HG03558 (cell line): ENCODE data around the gene NPB.

Experiments used
- ATAC-seq: cut with Tn5 transposase; IDR thresholded peaks from one replicate; pipeline ENCODE4 v1.9.1; 2021; ENCODE audit warnings: moderate number of reproducible peaks; ENCODE audit not compliant: unreplicated experiment; ENCODE audit errors: extremely low read depth

Gene NPB

DNA sequence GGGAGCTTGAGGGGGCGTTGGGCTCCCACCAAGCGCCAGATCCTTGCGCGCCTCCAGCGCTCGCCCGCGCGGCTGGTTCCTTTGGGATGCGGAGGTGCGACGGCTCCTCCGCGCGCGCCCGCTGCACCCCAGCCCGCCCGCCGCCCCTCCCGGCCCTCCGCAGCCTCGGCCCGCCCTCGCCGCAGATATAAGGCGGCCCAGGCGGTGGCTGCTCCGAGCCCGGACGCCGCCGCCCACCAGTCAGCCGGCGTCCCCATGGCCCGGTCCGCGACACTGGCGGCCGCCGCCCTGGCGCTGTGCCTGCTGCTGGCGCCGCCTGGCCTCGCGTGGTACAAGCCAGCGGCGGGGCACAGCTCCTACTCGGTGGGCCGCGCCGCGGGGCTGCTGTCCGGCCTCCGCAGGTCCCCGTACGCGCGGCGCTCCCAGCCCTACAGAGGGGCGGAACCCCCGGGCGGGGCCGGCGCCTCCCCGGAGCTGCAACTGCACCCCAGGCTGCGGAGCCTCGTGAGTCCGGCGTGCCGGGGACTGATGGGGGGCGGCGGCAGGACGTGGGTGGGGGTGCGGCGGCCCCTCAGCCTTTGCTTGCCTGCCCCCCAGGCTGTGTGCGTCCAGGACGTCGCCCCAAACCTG, at the start of gene NPB:
NPB (plus strand) TSS at position 216 of the 630 bp plus-strand sequence; CDS start at position 256, 40 bp downstream.
- ATAC-seq = no peak

DNA sequence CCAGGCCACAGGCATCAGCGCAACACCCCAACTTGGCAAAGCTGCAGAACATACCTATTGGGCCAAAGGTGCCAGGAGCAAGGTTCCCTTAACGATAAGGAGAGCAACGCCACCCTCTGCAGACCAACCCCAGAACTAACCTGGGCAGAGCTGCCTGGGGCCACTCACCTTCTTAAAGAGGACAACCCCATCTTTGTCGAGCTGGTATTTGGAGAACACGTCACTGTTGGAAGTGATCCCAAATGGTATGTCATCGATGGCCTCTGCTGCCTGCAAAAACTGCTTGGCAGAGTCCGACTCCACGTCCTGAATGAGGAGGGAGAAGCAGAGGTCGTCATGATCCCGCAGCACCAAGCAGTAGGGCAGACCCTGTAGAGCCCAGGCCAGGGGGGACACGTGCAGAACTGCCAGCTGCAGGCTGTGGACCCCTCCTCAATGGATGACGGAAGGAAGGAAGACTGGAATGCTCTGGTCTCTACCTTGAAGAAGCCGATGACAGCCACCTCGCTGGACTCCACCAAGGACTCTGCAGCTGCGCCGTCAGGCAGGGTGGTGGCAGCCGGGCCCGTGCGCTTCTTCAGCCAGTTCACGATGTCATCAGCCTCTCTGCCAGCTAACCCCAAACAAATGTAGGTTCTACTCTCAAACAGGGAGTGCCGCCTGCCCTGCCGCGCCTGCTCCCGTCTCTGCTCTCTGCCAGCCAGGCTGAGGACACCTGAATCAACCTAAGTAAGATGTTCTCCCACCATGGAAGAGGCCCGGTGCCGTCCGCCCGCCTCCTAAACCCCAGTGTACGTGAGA, 46.9 kb upstream of the NPB start:
- ATAC-seq = no peak

DNA sequence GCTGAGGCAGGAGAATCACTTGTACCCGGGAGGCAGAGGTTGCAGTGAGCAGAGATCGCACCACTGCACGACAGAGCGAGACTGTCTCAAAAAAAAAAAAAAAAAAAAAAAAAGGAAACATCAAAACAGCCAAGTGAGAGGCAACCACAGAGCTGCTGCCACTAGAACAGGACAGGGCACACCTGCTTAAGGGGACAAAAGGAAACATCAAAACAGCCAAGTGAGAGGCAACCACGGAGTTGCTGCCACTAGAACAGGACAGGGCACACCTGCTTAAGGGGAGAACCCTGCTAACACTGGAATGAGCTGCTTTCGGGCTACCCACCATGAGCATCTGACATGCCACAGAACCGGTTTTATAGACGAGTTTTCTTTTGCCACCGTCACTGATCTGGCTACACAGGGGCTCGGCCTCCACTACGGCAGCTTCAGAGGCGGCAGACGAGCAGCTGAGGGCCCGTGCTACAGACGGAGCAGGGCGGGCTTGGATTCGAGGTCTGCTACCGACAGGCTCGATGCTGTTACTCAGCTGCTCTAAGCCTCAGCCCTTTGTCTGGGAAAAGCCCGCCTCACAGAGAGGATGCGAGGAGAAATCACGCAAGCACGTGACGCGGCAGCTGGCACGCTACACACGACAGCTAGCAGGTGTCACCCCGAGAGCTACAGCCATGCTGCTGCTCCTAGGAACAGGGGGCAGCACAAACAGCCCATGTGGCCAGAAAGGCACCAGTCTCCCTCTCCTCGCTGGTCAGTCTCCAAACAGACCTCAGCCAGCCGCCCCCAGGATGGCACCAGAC, 43.7 kb upstream of the NPB start:
- no peak for ATAC-seq

DNA sequence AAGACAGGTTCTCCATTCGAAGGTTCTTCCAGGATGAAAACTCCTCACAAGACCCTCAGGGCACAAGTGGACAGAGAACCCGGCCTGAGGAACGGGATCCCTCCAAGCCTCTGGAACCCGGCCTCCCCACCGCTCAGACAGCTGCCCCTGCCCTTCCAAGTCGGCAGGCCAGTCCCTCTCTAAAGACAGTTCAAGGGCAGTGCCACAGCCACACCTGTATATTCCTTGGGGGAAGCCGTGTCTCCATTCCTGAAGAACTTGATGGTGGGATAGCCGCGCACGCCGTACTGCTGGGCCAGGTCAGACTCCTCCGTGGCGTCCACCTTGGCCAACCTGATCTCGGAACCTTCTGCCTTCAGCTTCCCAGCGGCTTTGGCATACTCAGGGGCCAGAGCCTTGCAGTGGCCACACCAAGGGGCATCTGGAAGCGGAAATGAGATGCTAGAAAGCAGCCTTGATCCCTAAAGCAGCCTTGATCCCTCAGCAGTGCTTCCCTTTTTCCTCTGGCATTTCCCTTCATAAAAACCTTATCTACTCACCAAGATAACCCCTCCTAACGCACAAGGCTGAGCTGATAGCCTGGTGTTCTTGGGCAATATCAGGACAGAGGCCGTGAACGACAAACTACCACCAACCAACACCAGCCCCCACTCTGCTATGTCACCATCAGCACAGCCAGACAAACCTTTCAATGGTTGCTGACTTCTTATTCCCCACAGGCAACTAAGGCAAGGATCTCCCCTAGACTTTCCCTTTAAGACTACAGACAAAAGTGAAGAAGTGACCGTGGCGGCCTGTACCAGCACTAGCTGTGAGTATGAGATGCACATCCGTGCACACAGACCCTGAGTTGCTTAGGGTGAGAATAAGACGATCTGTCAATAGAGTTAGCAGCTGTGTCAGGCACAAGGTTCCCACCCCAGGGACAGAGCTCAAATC, 42.8 kb upstream of the NPB start:
- ATAC-seq = no peak

DNA sequence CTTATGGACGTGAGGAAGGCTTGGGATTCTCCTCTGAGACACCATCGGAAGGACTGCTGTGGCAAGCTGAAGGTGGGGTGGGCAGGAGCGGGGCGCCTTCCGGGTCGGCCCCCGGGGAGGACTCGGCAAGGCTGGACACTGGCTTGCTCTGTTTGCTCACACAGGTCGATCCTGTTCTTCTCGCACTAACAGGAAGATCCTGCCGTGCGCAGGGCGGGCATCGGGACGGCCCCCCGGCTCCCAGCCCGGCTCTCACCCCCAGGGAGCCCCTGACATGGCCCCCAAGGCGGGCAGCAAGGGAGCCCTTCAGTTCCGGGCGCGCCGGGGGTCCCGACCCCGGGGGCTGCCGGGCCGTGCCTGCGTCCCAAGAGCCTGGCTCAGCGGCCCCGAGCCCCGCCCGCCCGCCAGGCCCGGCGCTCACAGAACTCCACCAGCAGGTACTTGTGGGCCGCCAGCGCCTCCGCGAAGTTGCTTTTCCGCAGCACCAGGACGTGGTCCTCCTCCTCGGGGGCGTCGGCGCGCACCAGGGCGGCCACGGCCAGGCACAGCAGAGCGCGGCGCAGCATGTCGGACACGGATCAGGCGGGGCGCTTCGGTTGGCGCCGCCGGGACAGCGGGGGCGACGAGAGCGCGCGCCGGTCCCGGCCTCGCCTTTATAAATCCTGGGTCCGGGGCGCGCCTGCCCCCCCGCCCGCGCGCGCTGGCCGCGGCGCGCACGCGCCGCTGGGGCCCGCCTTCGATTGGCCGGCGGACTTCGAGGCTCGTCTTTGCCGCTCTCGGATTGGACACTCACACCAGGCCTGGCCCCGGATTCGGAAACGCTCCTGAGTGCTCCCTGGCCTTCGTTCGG, 41.9 kb upstream of the NPB start, which contains the start of gene P4HB:
P4HB (minus strand) TSS at position 630 of the 850 bp plus-strand sequence; CDS start at position 566, 64 bp downstream.
- ATAC-seq = no peak

DNA sequence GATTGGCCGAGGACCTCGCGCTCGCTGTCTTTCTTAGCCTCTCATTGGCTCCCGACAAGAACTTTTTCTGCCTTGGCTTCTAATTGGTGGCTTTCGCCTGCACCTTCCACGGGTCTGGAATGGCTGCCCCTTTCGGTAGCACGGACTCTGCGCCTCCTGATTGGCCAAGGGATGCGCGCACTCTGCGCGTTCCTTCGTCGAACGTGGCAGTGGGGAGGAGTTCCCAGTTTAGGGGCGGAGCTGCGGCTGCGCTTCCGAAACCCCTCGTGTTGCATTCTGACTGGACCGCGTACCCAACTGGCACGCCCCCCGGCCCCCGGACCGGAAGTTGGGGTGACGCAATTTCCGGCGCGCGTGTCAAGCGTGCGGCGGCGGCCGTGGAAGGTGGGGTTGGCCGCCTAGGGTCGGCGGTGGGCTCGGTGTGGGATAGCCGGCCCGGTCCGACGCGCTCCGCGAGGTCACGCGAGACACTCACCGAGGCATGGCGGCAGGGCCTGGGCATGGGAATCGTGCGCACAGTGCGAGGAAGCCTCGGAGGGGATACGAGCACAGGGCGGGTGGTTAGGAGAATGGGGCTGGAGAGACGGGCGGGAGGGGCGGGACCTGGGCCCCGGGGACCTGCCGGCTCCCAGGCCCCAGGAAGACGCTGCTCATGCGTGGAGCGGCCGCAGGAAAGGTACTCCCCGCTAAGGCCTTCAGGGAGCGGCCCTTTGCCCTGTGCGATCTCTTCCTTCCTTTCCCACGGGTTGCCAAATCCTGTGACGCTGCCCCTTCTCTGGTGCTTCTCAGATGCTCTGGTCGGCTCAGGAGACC, 41.1 kb upstream of the NPB start:
- peak; percentile 71 for ATAC-seq

DNA sequence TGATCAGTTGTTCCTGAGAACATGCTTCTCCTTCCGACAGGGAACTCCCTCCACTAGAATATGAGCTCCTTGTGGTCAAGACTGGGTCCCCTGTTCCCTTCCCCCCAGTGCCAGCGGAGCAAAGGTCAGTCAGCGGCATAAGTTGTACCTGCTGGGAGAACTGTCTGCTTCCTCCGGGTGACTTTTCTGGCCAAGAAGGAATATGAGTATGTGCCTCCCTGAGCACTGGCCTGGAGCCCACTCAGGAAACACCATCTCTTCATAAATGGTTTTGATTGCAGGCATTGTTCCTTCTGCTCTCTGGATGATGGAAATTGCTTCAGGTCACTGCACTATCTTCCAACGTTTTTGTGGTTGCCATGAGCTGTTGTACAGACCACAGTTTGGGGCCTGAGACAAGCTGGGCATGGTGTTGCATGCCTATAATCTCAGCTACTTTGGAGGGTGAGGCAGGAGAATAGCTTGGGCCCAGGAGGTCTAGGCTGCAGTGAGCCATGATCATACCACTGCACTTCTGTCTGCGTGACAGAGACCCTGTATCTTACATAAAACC, 38.8 kb upstream of the NPB start:
- no peak for ATAC-seq

DNA sequence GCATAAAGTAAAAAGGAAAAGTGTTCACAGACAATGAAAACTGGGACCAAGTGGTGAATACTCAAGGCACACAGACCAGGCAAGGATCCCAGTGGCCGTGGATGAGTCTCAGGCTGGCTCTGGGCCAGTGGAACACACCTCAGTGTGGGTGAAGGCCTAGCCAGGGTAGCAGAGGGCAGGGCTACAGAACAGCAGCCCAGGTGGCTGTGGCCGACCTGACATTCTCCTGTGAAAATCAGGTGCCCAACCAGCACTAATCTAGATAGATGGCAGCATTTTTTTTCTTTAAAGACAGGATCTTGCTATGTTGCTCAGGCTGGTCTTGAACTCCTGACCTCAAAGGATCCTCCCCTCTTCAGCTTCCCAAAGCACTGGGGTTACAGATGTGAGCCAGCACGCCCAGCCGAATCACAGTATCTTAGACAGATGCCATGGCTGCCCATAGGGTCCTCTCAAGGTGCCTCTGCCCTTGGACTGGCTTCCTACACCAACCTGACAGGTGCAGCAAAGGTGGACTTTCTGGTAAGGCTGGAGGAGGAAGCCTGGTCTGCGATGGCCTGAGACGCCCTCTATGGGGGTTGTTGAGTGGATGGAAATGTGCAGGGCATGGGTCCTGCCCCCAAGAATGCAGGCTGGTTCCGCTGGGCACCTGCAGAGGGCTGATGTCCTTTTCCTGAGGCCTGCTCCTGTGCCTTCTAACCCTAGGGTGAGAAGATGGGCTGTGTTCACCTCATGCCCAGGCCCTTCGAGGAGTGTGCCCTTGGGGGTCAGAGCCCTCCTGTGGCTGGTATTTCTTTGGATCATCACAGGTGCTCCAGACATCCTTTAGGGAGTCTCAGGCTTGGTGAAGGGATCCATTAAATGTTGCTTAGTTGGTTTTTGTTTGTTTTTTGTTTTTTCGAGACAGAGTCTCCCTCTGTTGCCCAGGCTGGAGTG, 37.9 kb upstream of the NPB start:
- ATAC-seq = no peak

DNA sequence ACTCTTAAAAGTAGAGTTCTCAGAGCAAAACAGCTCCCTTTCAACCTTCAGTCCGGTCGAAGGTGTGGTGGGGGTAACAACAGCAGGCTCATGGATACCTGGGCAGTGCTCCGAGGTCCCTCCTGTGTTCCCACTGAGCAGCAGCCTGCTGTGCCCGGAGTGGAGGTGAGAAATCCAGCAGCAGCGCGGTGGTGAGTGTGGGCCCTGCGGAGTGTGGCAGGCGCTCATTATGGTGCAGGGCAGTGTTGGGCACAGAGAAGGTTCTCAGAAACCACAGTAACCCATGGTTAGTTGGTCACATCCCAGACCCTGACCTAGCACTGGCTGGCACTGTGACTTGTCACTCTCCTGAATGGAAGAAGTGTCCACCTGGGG, 36.7 kb upstream of the NPB start:
- ATAC-seq = no peak

DNA sequence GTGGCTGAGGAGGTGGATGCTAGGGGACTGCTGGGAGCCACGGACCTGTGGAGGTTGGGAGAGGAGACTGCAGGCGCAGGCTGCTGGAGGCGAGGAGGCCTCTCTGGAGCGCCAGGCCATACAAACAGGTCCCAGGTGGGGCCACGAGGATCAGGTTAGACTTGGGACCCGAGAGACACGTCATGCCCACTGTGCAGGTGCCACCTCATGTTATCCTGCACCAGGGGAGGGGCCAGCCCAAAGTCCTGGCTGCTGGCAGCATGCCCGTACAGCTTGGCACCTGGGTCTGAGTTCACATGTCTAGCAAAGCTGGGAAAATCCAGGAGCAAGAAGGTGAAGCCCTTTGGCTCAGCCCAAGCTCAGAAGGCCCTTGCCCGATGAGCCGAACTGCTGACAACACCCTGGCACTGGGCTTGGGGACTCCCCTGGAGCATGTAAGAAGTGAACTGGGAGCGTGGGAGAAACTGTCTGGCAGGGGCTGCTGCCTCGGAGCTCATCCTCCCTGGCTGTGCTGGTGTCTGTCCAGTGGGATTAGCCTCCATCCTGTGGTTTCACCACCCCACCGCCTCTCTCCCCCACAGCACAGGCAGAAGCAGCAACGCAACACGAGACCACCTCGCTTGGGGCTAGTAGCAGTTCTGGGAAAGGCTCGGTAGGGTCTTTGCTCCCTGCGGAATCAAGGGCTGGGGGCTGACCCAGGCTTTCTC, 36.2 kb upstream of the NPB start:
- no peak for ATAC-seq

DNA sequence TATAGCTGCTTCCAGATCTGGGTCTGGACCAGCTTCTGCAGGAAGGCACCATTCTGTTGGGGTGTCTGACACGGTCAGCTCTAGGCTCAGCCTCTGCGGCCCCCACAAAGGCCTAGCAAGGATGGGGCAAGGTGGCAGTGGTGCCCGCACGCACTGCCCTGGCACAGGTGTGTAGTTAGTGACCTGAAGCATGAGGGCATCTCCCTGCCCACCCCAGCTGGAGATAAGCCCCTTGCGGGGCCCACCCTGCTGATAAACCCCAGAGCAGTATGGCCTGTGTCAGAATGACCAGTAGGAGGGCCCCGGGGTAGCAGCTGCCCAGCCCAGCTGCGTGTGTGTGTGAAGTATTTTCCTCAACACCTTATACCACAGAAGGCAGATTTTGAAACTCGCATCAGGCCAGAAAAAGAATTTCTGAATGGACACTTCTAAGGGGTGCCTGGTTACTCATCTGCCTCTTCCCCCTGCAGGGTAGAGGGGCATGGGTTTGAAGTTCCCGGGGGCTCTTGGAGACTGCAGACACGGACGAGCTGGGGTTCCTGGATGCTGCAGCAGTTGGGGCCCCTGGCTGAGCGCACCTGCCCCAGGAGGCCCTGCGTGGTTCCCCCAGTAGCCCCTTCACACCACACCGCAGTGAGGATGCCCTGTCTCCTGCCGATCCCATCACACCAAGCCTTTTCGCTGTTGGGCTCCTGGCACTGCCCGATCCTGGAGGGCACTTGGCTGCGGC, 35.4 kb upstream of the NPB start:
- ATAC-seq = no peak

DNA sequence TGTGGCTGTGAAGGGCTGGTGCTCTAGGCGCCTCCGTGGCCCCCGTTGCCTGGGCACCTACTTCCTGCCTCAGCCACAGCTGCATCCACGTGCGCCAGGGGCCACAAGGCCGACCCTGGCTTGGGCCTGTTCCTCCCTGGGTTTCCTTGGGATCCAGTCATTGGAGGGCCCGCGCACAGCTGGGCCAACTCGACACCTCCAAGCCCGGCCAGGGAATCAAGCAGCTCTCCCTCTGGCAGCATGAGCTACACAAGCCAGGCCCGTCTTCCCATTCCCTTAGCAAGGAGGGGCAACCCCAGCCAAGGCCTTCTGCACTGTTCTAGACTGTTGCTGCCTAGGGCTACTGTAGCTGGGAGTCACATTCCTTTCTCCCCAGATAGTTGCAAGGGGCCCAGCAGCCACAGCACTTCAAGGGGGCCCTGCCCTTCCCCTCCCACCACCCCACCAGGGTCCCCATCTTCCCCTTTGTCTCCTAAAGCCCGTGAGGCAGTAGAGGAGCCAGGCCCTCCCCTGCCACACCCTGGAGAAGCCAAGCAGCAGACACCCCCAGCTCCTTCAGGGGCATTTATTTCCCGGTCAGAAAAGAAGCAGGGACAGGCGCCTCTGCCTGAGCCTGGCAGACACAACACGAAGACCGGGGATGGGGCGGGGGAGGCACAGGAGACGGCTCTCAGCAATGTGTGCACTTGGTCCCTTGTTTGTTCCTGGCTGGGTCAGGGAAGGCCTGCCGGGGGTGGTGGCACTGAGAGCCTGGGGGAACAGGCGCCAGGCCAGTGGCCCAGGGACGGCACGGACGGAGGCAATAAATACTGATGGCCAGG, 34.7 kb upstream of the NPB start:
- no peak for ATAC-seq

DNA sequence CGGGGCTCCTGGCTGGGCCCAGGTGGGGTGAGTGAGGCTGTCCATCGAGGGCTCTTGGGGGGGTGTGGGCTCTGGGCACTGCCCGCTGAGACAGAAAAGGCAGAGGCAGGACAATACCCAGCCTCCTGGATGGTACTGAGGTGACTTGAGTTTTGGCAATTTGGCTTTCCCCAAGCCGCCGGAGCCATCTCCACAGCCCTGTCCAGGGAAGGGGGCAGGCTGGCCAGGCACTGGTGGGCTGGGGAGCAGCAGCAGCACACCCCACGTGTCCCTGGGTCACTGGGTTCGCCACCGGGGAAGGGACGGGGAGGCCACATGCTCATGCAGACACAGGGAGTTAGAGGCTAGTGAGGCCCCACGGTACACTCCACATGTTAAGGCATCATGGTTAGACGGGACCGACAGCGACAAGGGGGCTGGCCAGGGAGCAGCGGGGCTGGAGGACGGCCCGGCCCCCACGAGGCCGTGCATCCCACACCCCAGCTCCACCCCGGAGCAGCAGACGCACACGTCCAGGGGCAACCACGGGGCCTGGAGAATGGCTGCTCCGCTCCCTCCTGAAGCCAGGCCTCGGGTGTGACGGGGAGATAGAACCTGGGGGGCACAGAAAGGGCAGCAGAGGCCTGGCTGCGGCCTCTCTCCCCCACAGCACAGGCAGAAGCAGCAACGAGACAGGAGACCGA, 33.9 kb upstream of the NPB start:
- ATAC-seq = no peak

DNA sequence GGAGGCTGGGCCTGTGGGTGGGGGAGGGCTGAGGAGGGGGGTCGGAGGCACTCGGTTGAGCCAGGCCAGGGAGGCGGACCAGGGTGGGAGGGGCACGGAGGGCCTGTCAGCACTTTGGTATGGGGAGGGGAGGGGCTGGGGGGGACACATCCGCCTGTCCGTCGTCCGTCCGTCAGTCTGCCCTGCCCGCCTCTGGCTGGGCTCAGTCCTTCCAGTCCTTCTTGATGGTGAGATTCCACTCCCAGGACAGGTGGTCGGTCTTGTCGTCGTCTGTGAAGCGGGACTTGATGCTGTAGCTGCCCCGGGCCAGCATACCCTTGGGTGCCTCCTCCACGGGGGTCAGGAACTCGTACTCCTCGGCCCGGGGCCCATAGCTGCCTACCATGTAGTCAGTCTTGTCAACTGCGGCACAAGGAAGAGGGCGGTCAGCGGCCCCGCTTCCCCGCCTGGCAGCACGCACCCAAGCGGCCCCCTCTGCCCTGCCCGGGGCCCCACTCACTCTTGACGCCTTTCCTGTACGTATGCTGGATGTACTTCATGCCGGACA, 33.3 kb upstream of the NPB start:
- no peak for ATAC-seq
